NB4 (cell line): ENCODE results near the gene POTEJ.
A peak's percentile ranks its signal among the peaks of the same experiment; 100 is the strongest.
"Not testable (repeated sequence)": the region's sequence is repeated elsewhere in the genome, so short reads cannot be mapped to it uniquely, and the experiment has no call there.

Source experiments
- DNase-seq: peaks from one replicate; pipeline ENCODE4 v3.0.0; 2010; ENCODE audit warnings: low read depth
- H3K4me3 ChIP-seq: one replicate; pipeline ENCODE4 v1.5.1; 2011; ENCODE audit warnings: mild to moderate bottlenecking, low read depth, low read length, moderate library complexity

POTEJ gene

DNA sequence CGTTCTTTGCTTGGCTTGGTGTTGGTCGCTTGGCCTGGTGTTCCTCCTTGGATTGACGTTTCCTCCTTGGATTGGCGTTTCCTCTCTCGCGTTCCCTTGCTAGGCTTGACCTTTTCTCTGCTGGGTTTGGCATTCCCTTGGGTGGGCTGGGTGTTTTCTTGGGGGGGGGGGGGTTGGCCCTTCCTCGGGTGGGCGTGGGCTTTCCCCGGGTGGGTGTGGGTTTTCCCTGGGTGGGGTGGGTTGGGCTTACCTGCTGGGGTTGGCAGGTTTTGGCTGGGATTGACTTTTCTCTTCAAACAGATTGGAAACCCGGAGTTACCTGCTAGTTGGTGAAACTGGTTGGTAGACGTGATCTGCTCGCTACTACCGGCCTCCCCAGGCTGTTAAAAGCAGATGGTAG is at the start of gene POTEJ:
POTEJ (plus strand) TSS at position 301 of the 400 bp plus-strand sequence; CDS start at position 394, 93 bp downstream.
- not testable (repeated sequence) for H3K4me3 ChIP-seq, DNase-seq

DNA sequence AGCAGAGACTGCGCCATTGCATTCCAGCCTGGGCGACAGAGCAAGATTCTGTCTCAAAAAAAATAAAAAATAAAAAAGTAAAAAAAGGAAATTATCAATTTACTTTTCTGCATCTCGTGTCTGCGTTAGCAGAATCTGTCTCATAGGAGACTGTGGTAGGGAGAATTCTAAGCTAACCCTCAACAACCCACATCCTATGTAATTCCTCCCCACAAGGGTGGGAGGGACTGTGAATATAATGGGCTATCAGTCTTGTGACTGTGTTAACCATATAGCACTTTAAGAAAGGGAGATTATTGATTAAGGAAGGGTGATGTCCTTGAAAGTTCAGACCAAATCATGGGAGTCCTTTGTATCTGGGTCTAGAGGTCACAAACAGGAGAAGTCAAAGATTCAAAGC is 45.1 kb upstream of the POTEJ start:
- not testable (repeated sequence) for DNase-seq, H3K4me3 ChIP-seq

DNA sequence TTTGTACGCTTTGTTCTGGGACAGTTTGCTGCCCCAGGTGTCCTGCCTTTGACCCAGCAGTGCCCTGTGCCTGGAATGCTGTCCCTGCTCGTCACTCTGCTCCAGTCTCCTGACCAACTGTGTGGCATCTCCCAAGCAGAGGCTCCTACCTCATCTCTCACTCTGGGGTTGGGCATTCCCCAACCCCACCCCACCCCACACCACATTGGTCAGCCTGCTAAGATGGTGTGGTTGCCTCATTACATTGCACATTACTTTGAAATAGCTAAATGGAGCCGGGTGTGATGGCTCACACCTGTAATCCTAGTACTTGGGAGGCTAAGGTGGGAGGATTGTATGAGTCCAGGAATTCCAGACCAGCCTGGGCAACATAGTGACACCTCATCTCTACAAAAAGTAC is 39.3 kb upstream of the POTEJ start:
- H3K4me3 ChIP-seq, DNase-seq: not testable (repeated sequence)

DNA sequence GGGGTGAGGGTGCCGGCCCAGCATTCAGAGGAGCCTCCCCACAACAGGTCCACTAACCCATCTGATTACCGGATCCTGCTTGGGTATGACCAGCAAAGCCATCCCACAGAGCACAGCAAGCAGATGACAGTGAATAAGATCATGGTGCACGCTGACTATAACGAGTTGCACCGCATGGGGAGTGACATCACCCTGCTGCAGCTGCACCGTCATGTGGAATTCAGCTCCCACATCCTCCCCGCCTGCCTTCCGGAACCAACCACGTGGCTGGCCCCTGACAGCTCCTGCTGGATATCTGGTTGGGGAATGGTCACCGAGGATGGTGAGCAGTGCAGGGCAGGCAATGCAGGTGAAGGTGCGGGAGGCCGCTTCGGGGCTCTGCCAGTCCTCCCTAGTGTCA is 37.0 kb upstream of the POTEJ start:
- not testable (repeated sequence) for DNase-seq, H3K4me3 ChIP-seq

DNA sequence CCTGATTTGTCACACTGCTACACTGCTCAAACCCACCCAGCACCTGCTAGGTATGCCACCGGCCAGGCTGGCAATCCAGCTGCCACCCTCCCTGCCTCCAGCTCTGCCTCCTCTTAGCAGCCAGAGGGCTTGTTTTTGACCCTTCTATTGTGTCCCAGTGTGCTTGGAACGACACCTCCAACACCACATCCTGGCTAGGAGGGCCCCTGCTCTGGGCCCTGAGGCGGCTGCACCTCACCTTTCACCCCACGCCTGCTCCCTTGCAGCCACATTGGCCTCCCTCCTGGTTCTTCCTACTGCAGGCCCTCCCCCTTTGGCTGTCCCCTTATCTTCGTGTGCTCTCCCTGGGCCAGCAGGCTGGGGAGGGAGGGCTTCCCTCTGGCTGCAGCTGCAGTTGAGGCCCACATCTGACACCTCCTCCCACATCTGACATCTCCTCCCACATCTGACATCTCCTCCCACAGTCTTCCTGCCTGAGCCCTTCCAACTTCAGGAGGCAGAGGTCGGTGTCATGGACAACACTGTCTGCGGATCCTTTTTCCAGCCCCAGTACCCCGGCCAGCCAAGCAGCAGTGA is 34.9 kb upstream of the POTEJ start:
- not testable (repeated sequence) for H3K4me3 ChIP-seq, DNase-seq

DNA sequence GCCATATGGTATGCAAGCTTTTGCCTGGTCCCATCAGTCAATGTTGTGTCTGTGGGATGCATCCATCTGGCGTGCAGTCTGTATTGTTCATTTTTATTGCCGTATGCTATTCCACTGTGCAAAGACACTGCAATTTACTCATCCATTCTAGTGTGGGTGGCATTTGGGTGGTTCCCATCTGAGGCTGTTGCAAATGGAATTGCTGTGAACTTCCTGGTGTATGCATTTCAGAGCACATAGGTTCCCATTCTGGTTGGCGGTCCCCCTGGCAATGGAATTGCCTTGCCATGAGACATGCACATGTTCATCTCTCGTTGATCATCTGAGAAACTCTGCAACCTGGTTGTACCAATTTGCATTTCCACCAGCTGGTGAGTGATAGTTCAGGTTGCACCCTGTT is 33.7 kb upstream of the POTEJ start:
- not testable (repeated sequence) for DNase-seq, H3K4me3 ChIP-seq

DNA sequence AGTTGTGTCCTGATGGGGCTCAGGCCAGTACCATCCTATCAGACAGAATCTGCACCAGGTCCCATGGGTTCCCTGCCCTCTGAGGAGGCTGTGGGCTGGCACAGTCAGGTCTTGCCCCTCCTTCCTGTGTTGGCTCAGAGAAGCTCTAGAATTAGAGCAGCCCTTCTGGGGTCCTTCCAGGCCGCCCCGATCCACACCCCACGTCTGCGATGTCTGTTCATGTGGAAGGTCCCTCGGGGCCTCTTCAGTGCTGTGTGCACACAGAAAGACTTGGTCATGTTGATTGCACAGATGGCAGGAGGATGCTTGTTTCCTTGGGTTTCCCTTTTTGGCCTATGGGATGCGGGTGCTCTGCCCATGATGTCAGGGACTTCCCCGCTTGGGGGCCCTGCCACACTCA is 32.1 kb upstream of the POTEJ start:
- not testable (repeated sequence) for H3K4me3 ChIP-seq, DNase-seq

DNA sequence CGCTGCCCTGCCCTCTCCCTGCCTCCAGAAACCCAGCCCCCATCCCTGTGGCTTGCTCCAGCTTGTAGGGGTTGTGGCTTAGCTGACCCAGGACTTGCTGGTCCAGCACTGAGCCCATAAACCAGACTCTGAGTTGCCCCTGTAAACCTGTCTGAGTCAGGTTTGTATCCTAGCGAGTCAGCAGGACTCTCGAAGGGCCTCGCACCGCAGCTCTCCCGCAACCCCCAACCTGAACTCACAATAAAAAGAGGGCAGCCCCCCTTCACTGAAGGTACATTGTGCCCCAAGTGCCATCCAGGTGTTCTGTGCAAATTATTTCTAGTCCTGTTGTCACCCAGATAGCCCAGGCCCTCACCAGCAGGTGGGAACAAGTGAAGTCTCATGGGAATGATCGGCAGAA is 29.7 kb upstream of the POTEJ start:
- not testable (repeated sequence) for H3K4me3 ChIP-seq, DNase-seq

DNA sequence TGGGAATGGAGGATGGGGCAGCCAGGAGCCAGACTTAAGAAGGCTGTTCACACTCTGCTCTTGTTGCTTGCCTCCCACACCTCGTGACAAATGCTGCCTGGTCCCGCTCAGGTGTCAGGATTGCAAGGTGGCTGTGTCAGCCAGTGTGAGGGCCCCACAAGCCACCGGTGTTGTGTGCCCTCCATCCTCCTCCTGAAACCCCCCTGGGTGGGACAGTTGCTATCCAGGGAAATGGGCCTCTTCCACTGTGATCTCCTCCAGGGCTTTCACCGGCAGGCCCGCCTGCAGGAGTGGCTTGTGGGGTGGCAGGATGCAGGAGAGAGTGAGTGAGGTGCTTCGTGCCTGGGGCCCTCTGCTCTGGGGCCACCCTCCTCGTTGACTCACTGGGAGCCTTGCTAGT is 28.3 kb upstream of the POTEJ start:
- not testable (repeated sequence) for H3K4me3 ChIP-seq, DNase-seq

DNA sequence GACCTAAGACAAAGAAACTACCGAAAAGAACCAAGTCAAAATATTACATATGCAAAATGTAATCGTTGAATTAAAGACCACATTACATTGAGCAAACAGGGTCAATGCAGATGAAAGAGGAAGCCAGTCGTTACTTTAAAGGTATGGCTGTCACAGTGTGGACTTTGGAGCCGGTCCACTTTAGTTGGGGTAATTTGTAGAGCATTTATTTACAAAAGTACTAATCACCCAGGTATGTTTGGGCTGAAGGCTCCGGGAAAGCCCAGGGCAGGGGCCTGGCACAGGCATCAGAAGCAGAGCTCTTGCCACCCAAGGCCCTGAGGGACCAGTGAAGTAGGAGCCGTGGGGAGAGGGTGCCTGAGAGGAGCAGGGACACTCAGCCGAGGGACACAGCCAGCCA is 27.7 kb upstream of the POTEJ start:
- not testable (repeated sequence) for H3K4me3 ChIP-seq, DNase-seq

DNA sequence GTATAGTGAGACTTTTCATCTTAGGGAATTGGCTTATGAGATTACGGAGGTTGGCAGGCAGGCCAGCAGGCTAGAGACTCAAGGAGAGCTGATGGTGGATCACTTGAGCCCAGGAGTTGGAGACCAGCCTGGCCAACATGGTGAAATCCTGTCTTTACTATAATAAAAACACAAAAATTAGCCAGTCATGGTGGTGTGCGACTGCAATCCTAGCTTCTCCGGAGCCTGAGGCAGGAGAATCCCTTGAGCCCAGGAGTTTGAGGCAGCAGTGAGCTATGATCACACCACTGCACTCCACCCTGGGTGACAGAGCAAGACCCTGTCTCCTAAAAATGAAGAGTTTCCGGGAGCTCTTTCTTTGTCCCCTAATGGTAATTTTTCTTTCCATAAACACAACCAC is 26.5 kb upstream of the POTEJ start:
- DNase-seq, result not testable (repeated sequence)

DNA sequence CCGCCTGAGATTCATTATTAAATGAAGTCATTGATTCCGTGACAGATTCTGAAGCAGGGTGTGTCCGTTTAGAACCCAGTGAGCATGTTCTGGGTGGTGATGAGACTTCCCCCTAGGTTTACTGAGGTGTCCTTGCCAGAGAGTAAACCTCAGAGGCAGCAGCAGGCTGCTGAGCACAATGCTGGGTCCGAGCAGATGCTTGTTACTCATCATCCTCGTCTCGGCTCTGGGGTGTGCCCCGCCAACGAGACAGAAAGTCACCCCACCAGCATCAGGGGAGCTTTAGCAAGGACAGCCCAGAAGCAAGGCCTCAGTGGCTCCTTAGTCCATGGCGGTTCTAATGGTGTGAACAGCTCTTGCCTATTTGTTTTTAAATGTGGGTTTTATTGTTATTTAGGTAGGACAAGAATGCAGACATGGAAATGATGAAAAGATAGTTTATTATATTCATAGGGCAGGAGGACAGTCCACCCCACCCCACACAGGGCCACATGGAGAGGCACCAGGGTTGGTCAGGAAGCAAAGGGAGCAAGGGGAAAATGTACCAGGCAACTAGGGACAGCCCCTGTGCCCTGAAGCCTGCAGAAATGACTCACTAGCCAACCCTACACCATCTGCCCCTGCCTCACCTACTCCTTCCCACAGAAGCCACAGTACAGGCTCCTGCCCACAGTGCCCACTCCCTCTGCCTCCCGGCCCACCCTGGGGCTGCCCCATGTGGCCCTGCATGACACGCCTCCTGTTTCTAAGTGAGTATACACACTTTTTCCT is 22.4 kb upstream of the POTEJ start:
- not testable (repeated sequence) for DNase-seq, H3K4me3 ChIP-seq

More for the DNA sequence above, 26.5 kb upstream of the POTEJ start:
- not testable (repeated sequence) for H3K4me3 ChIP-seq

DNA sequence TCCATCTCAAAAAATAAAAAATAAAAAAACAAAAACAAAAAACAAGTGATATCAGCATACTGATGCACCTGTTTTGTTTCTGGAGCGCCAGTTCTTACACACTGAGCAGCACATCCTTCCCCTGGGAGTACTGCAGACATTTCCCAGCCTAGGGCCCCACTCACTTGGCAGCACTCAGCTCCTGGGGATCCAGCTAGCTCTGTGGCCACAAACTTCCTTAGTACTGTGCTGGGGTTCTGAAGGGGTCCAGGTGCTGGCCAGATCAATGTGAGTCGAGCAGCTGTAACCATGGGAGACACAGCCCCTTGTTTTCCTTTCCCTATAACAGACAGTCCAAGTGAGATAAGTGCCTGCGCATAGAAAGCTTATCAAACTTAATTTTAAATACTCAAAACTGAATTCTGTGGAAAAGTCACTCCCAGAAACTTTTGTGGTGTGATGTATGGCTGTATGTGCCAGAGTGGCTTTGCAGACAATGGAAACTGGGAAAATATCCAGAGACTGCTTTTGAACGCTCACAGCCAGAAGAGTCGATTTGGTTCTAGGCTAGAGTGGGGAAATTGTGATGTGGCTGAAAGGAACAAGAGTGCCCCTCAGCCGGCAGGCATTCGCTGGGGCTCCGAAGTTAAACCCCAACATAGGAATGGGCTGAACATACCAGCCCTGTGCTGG is 20.9 kb upstream of the POTEJ start:
- not testable (repeated sequence) for DNase-seq, H3K4me3 ChIP-seq

DNA sequence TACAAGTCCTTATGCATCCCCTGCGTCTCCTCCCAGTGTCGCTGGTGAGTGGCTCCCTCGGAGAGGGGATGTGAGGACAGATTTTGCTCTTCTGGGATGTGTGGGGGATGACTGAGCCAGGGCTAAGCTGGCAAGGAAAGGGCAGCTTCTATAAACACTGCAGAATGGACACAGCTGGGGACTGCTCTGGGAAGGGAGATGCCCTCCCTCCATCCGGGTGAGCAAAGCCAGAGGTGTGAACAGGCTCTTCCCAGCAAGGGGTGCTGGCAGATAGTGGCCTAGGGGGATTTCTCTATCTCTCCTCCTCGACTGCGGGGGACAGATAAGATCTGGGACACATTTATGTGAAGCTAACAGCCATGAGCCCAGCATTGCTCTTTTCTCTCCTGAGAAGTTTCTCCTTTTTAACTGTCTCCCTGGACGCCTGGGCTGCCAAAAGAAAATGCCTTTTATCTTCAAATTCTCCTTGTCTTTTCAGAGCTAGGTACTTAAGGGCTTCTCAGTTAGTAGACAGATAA is 20.3 kb upstream of the POTEJ start:
- not testable (repeated sequence) for DNase-seq, H3K4me3 ChIP-seq

DNA sequence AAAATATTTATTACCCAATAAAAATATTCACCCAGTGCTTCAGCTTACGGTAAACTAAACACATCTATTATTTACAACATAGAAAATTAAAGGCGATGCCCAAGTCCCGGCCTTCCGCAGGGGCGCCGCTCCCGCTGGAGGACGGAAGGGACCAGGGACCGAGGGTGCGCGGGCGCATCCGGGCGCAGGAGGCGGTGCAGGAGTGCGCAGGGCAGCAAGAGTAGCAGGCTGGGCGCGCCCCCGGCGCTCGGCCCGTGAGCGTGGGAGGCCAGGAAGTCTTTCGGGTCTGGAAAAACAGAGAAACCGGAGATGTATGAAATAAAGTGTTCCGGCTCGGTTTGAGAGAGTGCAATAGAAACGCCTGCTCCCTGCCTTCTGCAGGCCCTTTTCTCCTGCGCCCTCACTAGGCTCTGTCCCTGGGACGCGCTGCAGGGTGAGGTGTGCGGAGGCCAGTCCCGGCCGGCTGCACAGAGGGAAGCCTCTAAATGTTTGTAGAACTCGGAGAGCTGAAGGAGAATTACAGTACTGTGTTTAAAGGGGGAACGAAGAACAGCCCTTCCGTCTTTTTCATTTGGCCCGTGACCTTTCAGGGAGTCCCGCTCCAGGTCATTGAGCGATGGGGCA is 18.3 kb upstream of the POTEJ start:
- DNase-seq, result peak; percentile 0
- H3K4me3 ChIP-seq, result not testable (repeated sequence)

DNA sequence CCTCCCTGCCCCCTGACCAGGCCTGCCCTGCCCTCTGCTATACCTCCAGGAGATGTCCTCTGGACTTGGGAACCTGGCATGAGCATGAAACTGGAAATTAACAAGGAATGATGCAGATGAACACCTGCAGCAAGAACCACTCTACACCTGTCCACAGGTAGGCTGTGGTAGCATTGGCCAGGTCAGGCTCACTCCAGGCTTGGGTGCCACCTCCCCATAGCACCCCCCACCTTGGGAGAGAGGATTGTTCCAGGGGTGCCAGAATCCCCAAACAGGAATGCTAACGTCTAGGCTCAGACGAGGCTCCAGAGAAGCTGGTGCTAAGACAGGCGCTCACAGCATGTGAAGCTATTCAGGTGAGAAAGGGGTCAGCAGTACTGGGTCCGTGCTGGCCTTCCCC is 17.2 kb upstream of the POTEJ start:
- H3K4me3 ChIP-seq, result not testable (repeated sequence)
- peak; percentile 0 for DNase-seq

DNA sequence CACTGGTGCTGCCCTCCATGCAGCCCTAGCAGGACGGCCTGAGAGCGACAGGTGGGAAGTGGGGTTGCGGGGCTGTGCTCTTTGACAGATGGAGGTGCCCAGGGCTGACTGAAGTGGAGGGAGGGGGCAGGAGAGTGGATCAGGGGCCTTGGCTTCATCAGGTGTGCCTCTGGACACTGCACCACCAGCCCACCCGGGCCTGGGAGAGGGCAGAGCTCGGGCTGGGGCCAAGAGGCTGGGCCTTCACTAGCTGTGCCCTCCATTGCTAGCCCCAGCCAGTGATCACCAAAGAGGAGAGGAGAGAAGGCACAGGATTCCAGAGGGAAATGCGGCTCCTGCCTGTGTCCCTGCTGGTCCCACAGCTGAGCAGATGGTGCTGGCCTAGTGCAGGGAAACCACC is 14.5 kb upstream of the POTEJ start:
- H3K4me3 ChIP-seq, DNase-seq: not testable (repeated sequence)

DNA sequence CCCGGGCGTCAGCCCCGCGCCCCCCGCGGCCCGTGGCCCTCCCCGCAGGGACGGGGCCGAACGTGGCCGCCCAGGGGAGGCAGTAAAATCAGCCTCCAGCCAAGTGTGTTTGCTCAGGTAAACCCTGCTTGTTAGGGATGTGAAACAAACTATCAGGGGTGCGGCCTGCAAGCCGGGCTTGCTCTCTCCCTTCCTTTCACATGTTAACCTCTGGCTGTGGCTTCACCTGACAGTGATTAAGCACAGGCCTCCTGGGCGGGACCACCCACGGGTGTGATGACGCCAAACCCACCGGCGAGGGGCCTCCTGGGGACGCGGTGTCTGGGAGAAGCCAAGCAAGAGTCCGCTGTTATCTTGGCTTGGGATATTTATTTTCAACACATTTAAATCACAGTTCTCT is 13.2 kb upstream of the POTEJ start:
- DNase-seq, H3K4me3 ChIP-seq: not testable (repeated sequence)

DNA sequence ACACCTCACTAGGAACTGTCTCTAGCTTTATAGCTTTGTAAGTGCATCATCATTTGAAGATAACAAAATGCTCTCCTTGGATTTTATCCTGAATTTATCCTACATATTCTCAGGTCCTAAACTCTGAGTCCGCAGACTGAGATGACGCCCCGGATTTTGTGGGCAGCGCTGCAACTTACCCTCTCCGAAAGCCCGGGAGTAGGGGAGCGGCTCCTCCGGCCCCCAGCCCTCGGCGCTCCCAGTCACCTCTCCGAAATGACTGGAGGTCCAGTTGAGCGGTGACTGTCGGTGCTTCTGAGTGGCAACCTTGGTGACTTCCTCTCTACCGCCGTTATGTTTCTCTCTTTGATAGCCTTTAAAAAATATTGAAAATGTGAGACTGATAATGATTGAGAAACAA is 12.8 kb upstream of the POTEJ start:
- H3K4me3 ChIP-seq, DNase-seq: not testable (repeated sequence)
